HG03064 (cell line): ENCODE data around the gene KRT37.
"Not testable (repeated sequence)": the region's sequence is repeated elsewhere in the genome, so short reads cannot be mapped to it uniquely, and the experiment has no call there.

Experiments
- ATAC-seq: cut with Tn5 transposase; IDR thresholded peaks from one replicate; pipeline ENCODE4 v1.9.1; 2021; ENCODE audit warnings: low read depth; ENCODE audit not compliant: unreplicated experiment

KRT37 gene

DNA sequence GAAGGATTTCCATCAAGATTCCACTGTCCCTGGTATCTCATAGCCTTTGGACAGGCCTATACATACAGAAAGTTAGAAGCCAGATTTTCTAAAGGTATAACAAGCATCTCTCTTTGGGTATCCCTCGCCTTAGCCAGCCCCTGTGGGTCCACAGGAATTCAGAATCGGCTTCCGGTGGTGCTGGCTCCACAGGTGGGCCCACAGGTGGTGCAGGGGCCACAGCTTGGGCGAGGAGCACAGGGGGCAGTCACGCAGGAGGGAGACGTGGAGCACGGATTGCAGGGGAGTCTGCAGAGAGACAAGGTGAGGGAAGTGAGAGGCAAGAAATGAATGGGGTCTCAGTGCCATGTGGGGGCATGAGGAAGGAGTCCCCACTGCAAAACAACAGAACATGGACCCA, 12.9 kb upstream of the KRT37 start:
- ATAC-seq, result no peak

DNA sequence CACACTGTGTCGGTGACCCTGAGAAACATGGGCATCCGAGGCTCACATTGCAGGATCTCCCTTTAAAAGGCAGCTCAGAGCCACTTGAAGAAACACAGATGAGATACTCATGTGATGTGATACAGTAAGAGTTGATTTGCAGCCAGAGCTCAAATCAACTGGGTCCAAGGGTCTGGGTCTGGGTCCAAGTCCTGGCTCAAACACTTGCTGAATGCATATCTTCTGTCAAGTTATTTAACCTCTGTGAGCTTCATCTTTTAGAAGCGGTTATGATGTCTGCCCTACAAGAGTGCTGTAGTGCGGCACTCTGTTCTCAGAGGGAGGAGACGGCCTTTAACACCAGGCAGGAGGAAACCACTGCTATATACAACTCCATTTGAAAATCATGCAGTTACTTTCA, 10.0 kb upstream of the KRT37 start:
- ATAC-seq, result no peak

DNA sequence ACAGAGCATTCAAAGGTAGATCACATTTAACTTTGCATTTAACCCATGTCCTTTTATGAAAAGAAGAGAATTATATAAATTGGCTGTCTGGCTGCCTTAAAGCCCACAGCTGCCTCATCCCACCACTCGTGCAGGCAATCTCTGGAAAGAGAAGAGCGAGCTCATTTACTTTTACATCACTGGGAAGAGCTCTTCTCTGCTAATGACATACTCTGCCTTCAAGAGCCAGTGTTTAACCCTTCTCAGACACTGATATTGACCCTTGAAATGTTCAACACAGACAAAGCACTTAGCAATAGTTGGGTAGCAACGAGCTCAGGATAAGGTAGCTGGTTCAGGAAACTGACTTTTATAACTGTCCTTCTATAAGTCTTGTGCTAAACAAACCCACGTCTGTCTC, 9.6 kb upstream of the KRT37 start:
- no peak for ATAC-seq

- no peak for ATAC-seq
Observed at GRCh38 chr17:41433586-41433985, 9.2 kb upstream of the KRT37 start.

GRCh38 chr17:41430376-41430775, 6.0 kb upstream of the KRT37 start:
- ATAC-seq, result not testable (repeated sequence)

DNA sequence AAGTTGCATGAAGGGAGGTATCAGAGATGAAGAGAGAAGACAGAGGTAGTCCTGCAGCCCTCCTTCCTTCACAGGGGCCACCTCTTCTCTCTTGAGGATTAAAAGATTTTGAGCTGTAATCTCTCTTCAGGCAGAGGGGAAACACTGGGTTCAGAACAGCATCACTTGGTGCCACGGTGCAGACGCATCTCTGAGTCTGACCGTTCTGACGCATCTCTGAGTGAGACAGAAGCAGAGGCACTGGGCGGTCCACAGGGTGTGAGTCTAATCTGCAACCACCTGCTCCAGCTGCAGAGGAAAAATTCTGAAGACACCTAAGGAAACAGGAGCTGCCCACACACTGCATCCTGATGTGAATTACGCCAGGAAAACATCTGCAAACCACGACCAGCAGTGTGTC, 5.3 kb upstream of the KRT37 start:
- ATAC-seq, result no peak

GRCh38 chr17:41428591-41429291, 4.4 kb upstream of the KRT37 start:
- no peak for ATAC-seq

DNA sequence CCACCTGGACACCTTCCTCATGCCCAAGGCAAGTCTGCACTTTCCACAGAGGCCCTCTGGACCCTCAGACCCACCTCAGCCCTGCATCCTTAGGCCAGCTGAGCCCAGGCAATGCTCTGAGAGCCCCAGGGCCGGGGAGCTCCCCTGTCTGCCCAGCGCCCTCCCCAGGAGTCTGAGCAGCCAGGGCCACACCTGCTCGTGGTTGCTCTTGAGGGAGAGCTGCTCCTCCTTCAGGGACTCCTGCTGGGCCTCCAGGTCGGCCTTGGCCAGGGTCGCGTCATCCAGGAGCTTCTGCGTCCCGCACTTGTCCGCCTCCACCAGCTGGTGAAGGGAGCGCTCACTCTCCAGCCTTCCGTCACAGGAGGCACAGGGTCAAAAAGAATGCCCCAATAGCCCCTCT, 1.8 kb downstream of the KRT37 start:
- ATAC-seq, result not testable (repeated sequence)

- ATAC-seq, result no peak
Observed at GRCh38 chr17:41421617-41422016, 2.8 kb downstream of the KRT37 start.

- ATAC-seq, result no peak
Observed at GRCh38 chr17:41421116-41421515, 3.3 kb downstream of the KRT37 start.

GRCh38 chr17:41420134-41420533, 4.3 kb downstream of the KRT37 start:
- ATAC-seq, result no peak

DNA sequence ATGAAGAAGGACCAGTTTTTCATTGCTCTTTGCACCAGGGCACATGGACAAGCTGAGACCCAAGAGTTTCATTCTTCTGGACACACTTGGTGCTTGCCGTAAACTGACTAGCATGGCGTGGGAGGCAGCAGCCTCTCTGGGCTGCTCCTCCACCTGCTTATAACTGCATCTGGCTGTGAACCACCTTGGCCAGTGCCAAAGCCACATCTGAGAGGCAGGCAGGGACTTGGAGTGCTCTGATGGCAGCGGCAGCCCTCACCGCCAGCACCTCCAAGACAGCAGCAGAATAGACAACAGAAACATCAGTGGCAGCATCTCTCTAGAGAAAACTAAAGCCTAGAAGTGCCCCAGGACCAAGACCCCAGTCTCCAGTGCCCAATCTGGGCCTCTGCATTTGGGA, 4.7 kb downstream of the KRT37 start:
- ATAC-seq, result no peak

DNA sequence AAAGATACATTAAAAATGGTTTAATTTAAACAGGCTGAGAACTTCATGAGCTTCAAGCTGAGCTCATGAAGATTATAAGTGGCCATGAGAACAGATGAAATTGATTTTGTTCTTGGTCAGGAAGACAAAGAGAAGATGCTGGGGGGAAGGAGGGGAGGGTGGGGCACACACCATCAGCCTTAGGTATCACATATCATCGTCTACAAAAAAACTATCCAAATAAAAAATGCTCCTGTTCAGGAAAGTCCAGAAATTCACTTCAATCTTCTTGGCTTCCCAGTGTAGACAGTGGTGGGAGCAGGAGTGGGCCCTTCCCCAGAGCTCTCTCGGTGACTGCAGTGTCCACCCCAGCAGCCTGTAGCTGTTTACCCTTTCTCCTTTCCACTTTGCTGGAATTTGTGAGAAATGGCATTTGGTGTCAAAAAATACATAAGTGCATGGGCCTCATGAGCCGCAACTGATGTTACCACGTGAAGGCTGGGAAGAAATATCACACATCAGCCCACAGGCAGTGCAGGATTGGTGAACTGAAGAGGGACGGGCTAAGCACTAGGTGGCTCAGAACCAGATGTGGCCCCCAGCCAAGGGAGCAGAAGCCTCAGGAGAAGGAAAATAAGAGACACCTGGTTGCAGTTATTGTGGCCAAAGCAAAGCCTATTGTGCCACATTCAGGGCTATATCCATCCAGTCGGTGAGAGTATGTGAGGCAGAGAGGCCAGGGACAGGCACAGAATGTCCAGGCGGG, 6.1 kb downstream of the KRT37 start:
- no peak for ATAC-seq

DNA sequence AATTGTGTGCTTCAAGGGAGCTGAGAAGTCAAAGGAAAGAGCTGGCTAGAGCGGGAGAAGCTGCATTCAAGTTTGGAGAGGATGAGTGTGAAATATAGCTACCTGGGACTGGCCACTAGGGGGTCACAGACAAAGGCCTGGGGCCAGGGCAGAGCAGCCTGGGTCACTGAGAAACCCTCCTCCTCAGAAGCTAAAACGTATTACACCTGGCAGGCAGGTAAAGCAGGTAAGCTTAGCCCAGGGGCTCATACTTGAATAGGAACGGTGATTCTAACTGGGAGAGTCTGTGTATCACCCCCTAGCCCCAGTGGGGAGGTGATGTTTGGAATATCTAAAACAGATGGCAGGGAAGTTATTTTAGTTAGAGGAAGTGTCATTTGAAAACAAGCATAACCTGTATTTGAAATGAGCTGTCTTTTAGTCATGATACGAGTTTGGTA, 6.8 kb downstream of the KRT37 start:
- no peak for ATAC-seq

DNA sequence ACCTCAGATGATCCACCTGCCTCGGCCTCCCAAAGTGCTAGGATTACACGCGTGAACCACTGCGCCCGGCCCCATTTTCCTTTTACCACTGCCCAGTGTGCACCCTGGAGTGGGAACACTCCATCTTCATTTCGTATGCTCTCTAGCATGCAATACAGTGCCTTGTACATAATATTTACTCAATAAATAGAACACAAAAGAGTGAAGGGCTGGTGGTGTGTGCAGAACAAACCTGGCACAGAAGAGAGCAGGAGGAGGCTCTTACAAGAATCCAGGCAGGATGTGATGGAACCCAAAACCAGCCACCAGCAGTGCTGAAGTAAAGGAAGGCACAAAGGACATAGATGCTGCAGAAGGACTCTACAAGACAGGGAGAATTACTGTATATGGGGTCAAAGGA, 7.3 kb downstream of the KRT37 start:
- ATAC-seq, result no peak

- ATAC-seq, result no peak
Observed at GRCh38 chr17:41416479-41416878, 7.9 kb downstream of the KRT37 start.

DNA sequence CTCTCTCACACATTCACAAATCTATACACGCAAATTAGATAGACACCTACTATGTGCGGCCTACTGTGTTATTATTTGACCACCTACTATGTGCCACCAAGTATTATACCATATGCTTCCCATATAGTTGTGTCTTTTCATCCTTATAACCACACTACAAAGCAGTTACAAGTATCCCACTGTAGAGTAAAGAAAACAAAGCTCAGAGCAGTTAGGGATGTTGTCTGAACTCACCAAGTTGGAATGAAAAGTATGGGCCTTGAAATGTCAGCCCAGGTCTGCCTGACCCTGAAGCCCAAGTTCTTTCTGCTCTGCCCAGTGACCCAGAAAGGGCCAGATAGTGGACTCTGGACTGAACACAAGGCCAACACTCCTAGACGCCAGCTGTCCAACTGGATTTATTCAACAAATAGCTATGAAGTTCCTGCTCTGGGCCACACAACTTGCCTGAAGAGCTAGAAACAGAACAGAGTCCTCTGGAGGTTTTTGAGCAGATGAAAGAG, 8.5 kb downstream of the KRT37 start:
- no peak for ATAC-seq

GRCh38 chr17:41415411-41415810, 9.0 kb downstream of the KRT37 start:
- ATAC-seq, result no peak

GRCh38 chr17:41413982-41414381, 10.4 kb downstream of the KRT37 start:
- no peak for ATAC-seq

DNA sequence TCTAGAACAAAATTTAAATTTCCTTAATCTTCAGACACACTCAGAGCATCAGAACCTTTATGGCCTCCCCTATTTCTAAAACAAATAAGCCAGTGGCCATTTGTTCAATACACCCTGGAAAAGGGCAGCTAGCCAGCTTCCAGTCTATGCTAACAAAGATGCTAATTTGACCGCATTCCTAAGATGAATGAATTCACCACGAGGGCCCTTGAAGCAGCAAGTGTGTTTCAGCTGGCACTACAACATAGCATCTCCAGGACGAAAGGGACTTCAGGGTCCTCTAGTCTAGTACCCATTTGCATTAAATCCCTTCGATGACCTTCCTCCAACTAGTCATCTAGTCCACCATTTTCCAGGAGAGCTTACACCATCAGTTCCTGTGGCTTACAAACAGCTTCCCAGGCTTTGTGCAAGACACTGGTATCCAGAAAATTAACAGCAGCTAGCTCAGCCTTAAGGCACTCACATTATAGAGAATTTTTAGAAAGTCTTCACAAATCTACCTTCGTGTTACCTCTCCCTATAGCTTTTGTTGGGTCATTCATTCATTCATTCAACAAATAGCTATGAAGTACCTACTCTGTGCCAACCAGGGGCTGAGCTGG, 10.9 kb downstream of the KRT37 start:
- ATAC-seq, result no peak

DNA sequence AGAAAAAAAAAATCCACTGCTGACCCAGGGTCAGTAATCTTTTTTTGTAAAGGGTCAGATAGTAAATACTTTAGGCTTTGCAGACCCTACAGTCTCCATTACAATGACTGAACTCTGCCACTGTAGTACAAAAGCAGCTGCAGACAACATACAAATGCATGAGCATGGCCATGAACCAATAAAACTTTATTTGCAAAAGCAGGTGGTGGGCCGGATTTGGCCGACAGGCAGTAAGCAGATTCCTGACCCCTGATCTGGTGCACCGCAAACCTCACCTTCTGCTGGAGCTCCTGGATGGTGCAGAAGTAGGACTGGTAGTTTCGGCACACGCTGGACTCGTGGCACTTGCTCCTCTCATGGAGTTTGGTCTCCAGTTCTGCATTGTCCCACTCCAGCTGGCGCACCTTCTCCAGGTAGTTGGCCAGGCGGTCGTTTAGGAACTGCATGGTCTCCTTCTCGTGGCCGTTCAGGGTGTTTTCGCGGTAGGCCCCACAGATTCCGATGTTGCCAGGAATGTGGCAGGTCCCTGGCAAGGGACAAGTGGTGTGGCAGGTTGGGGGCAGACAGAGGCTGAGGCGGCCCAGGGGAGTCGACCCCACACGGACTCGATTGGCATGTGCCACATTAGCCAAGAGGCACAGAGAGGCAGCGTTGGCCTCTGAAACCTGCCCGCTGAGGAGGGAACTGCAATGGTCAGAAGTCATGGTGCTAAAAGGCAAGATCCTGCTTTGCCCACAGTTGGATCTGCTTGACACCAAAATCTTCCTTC, 13.1 kb downstream of the KRT37 start:
- ATAC-seq, result no peak
